A549 (cell line): ENCODE results near the gene STAMBP. TPM values are rescaled to one million over a fixed set of nuclear protein-coding genes. Genes with fewer than 3 reads are reported as not detected.
"Not testable (repeated sequence)": the region's sequence is repeated elsewhere in the genome, so short reads cannot be mapped to it uniquely, and the experiment has no call there.

Experiments used
- ATAC-seq, 2 experiments: fragments of 200-7000 bp in 1 of 2; fragments of >200 bp in 1 of 2; cut with Nextera tagmentation in 1 of 2; cut with Tn5 transposase in 1 of 2; 3 replicates each; pipeline versions ENCODE4 v1.8.0 to v1.9.1; 2018 to 2020; ENCODE audit warnings: mild to moderate bottlenecking in 1 of 2, moderate library complexity in 1 of 2
- CTCF ChIA-PET: fragments of 300-600 bp; sonication (Branson Sonifier 250); formaldehyde crosslinking; extraction: SDS; loops from one replicate; lab custom pipeline; 2021; ENCODE audit warnings: antibody characterized with exemption, inconsistent platforms; lab: Yijun Ruan, JAX
- POLR2A ChIA-PET: fragments of 350-600 bp; formaldehyde crosslinking; extraction: SDS; loops from one replicate; lab custom pipeline; 2021; ENCODE audit warnings: antibody characterized with exemption, inconsistent platforms; lab: Yijun Ruan, JAX
- DNase-seq, 2 experiments: peaks; one replicate each; pipeline versions ENCODE4 v3.0.0 to v3.0.0-alpha.2; 2011 to 2016; ENCODE audit warnings: low read depth in 1 of 2, low spot score in 1 of 2
- FAIRE-seq: peaks from 2 replicates; lab custom pipeline; 2011; peaks lifted over from hg19 to GRCh38; lab: Jason Lieb, UNC
- H3K27ac ChIP-seq, 2 experiments: fragments of >200 bp; sonication (Bioruptor Twin); formaldehyde crosslinking; 3 replicates each; pipeline ENCODE4 v1.5.1; 2016 to 2017
- H3K4me1 ChIP-seq: fragments of >200 bp; sonication (Bioruptor Twin); formaldehyde crosslinking; 3 replicates; pipeline ENCODE4 v1.6.1; 2016
- H3K4me2 ChIP-seq: fragments of >200 bp; sonication (Bioruptor Twin); formaldehyde crosslinking; 3 replicates; pipeline ENCODE4 v1.6.1; 2016
- H3K4me3 ChIP-seq: fragments of >200 bp; sonication (Bioruptor Twin); formaldehyde crosslinking; 3 replicates; pipeline ENCODE4 v1.5.1; 2016
- H3K9me3 ChIP-seq: fragments of >200 bp; sonication (Bioruptor Twin); formaldehyde crosslinking; 3 replicates; pipeline ENCODE4 v1.6.1; 2016
- CEBPB ChIP-seq, 2 experiments: fragments of >200 bp in 1 of 2; sonication (Bioruptor Twin) in 1 of 2; formaldehyde crosslinking in 1 of 2; IDR thresholded peaks; 2 replicates each; pipeline ENCODE4 v1.6.1; 2012 to 2016
- CHD2 ChIP-seq: fragments of 150-350 bp; IDR thresholded peaks from 2 replicates; pipeline ENCODE4 v1.6.1; 2014; ENCODE audit warnings: low read length; ENCODE audit not compliant: partially characterized antibody
- ESRRA ChIP-seq: fragments of 150-350 bp; IDR thresholded peaks from 2 replicates; pipeline ENCODE4 v1.6.1; 2014; ENCODE audit warnings: mild to moderate bottlenecking, low read length, borderline replicate concordance
- FOSL2 ChIP-seq, 2 experiments: fragments of 450-650 bp in 1 of 2; fragments of >200 bp in 1 of 2; sonication (Bioruptor Twin) in 1 of 2; formaldehyde crosslinking; IDR thresholded peaks; 2 replicates each; pipeline versions ENCODE4 v1.5.0 to v1.6.1; 2016 to 2020; ENCODE audit warnings: mild to moderate bottlenecking in 1 of 2, moderate library complexity in 1 of 2
- HDAC2 ChIP-seq: fragments of 200-600 bp; sonication (generic); IDR thresholded peaks from 2 replicates; pipeline ENCODE4 v1.6.1; 2016
- HEYL ChIP-seq: fragments of 250-450 bp; sonication (Bioruptor Pico); IDR thresholded peaks from 2 replicates; pipeline ENCODE4 v1.8.0; 2021; ENCODE audit warnings: mild to moderate bottlenecking, moderate library complexity
- HOXB13 ChIP-seq: fragments of 250-450 bp; sonication (Bioruptor Pico); IDR thresholded peaks from 2 replicates; pipeline ENCODE4 v1.5.0; 2020; ENCODE audit warnings: low read depth, mild to moderate bottlenecking, moderate library complexity
- HOXB5 ChIP-seq: fragments of 250-450 bp; sonication (Bioruptor Pico); IDR thresholded peaks from 2 replicates; pipeline ENCODE4 v1.5.0; 2020; ENCODE audit warnings: mild to moderate bottlenecking, moderate library complexity
- JUN ChIP-seq, 2 experiments: fragments of >200 bp; sonication (Bioruptor Twin); formaldehyde crosslinking; IDR thresholded peaks; 2 replicates in 1 of 2; 3 replicates in 1 of 2; pipeline ENCODE4 v1.6.1; 2016 to 2017
- JUNB ChIP-seq: fragments of >200 bp; sonication (Bioruptor Twin); formaldehyde crosslinking; IDR thresholded peaks from 2 replicates; pipeline ENCODE4 v1.6.1; 2016
- KDM1A ChIP-seq: fragments of 200-600 bp; sonication (generic); IDR thresholded peaks from 2 replicates; pipeline ENCODE4 v1.6.1; 2016; ENCODE audit warnings: low read depth, mild to moderate bottlenecking
- MAFK ChIP-seq: fragments of 450-650 bp; IDR thresholded peaks from 2 replicates; pipeline ENCODE4 v1.6.1; 2014; ENCODE audit not compliant: partially characterized antibody
- MYC ChIP-seq: IDR thresholded peaks from 2 replicates; pipeline ENCODE4 v1.6.1; 2012; ENCODE audit warnings: mild to moderate bottlenecking, inconsistent platforms, low read length, improper control_type of control experiment, borderline replicate concordance
- PHF8 ChIP-seq: fragments of 200-600 bp; sonication (generic); IDR thresholded peaks from 2 replicates; pipeline ENCODE4 v1.6.1; 2016; ENCODE audit warnings: low read depth, mild to moderate bottlenecking, antibody characterized with exemption, moderate library complexity, borderline replicate concordance
- RNF2 ChIP-seq: fragments of 200-600 bp; sonication (generic); IDR thresholded peaks from 2 replicates; pipeline ENCODE4 v1.6.1; 2016; ENCODE audit warnings: low read depth, mild to moderate bottlenecking, antibody characterized with exemption, moderate library complexity, borderline replicate concordance
- SMC3 ChIP-seq: fragments of >200 bp; sonication (Bioruptor Twin); formaldehyde crosslinking; IDR thresholded peaks from 3 replicates; pipeline ENCODE4 v1.6.1; 2018; ENCODE audit warnings: inconsistent platforms
- TP53 ChIP-seq: fragments of 250-450 bp; sonication (Bioruptor Pico); IDR thresholded peaks from 2 replicates; pipeline ENCODE4 v1.5.0; 2021; ENCODE audit warnings: mild to moderate bottlenecking, moderate library complexity
- ZNF302 ChIP-seq: fragments of 250-450 bp; sonication (Bioruptor Pico); IDR thresholded peaks from 2 replicates; pipeline ENCODE4 v1.9.0; 2021; ENCODE audit warnings: inconsistent platforms, mild to moderate bottlenecking, moderate library complexity
- WGBS: methylation state at CpG from one replicate; pipeline ENCODE4 v1.1.6; 2017; ENCODE audit errors: missing lambda C conversion rate; 5-methylcytosine and 5-hydroxymethylcytosine counted together
- polyA plus RNA-seq, 4 experiments: library from polyadenylated mRNA; depleted of rRNA in 3 of 4; stranded (reverse); fragments of >200 nt; fragmentation: RNase III in 1 of 4; extraction: RNeasy Plus Mini Kit Qiagen cat#74134 plus additional on column Dnase treatment in 1 of 4; gene quantifications; 2 replicates in 3 of 4; 3 replicates in 1 of 4; pipeline ENCODE4 v1.2.3, GENCODE V29; 2011 to 2017
- TF ChIP-seq, protein P1 (sequence below): IDR thresholded peaks from 2 replicates; pipeline ENCODE4 v1.6.1; 2012
- TF ChIP-seq, protein P2 (sequence below): fragments of >200 bp; sonication (Bioruptor Twin); formaldehyde crosslinking; IDR thresholded peaks from 2 replicates; pipeline ENCODE4 v1.6.1; 2016
- TF ChIP-seq, protein P3 (sequence below): fragments of 250-450 bp; sonication (Bioruptor Pico); IDR thresholded peaks from 2 replicates; pipeline ENCODE4 v1.5.0; 2020; ENCODE audit warnings: low read depth, mild to moderate bottlenecking, moderate library complexity

STAMBP gene
- polyA plus RNA-seq, 2 of the 4 experiments (the other 2 are of a cell fraction): 44.4 to 96.3 TPM

DNA sequence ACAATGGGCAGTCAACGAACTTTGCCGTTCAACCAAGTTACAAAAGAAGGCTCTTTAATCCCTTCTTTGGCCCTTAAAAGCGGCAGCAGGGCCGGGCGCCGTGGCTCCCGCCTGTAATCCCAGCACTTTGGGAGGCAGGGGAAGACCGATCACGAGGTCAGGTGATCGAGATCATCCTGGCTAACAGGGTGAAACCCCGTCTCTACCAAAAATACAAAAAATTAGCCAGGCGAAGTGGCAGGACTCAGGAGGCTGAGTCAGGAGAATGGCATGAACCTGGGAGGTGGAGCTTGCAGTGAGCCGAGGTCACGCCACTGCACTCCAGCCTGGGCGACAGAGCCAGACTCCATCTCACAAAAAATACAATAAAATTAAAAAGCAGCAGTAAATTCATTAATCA, 45.4 kb upstream of the STAMBP start:
- Histone ChIP-seq H3K4me3 (0 out of 3 replicates have a peak overlapping the region, but pooled peaks have one; percentile 3), H3K4me1 (peaks cover 17% of the 10 kb centered on the region), H3K27ac (peak overlapping the region; percentile 72 to 80), H3K4me2 (peak overlapping the region; percentile 75)
- TF ChIP-seq MAFK: peak; percentile 16
- TF ChIP-seq, protein P1, sequence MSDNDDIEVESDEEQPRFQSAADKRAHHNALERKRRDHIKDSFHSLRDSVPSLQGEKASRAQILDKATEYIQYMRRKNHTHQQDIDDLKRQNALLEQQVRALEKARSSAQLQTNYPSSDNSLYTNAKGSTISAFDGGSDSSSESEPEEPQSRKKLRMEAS: 0 out of 2 replicates have a peak, but pooled peaks have one; percentile 25
- TF ChIP-seq FOSL2 (IDR thresholded peaks at IDR 0.05): peak; percentile 39; the same call in 1 of the 2 replicates
- TF ChIP-seq FOSL2 (CRISPR knock-in tag; IDR thresholded peaks at IDR 0.05): peak; percentile 59; the same call in 1 of the 2 replicates
- DNase-seq: peak in 1 of 2 experiments; percentile 31
- H3K9me3 ChIP-seq, FAIRE-seq, CTCF ChIA-PET: not testable (repeated sequence)
- peak in 1 of 2 experiments; percentile 18; a peak in 3 of 6 replicates for ATAC-seq
- WGBS: 18% methylated on average over 15 of the region's 15 CpGs
- POLR2A ChIA-PET: interaction anchor here (0.5 kb wide), 1 partner anchor 398 kb away, joined by 4 read pairs; the partner anchor contains the start of gene ALMS1

DNA sequence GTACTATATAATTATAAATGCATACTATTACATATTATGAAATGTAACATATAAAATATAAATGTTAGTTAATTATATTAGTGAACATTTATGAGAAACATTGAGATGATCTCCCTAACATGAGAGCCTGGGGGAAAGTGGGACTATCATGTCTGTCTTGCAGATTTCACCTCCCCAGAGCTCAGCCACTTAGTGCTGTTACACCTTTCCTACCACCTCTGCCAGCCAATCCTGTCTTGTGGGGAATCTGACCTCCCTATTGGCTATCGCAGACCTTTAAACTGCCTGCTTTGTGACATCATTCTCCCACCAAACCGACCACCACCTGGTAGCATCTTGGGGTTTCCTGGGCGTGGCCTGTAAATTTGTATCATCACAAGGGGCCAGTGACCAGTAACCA, 44.9 kb upstream of the STAMBP start, which contains the start of gene C2orf78:
Gene C2orf78 (plus strand): TSS at position 301 of the 400 bp plus-strand sequence. CDS start 127 bp downstream, outside the sequence.
- peak within 1 kb of the TSS; percentile 75 for H3K4me2 ChIP-seq
- CTCF ChIA-PET: not testable (repeated sequence)
- WGBS: 70% methylated on average over 2 of the region's 3 CpGs

DNA sequence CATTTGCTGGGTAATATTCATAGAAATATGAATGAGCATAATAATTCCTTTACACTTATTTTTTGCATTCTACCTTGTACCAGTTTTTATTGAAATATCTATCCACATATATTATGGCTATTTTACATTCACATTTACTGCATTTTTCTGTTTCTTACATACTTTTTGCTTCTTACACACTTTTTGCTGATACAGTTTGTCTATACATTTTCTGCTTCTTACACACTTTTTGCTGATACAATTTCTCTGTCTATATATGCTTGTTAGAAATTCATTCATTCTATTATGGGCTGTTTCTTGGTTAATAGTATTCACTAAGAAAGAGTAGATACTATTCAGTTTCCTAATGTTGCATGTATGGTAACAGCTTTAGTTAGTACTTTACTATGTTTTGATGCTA, 16.9 kb upstream of the STAMBP start:
- Histone ChIP-seq H3K27ac (no peak overlapping the region), H3K4me3 (no peak overlapping the region), H3K4me1 (no peaks in the 10 kb centered on the region), H3K9me3 (no peaks in the 10 kb centered on the region), H3K4me2 (no peak overlapping the region)
- CTCF ChIA-PET: interaction anchor here (0.9 to 3.7 kb wide), 3 partner anchors 9 to 340 kb away, joined by 3 to 21 read pairs (median 3); no protein-coding TSS in a partner anchor
- FAIRE-seq (no peak), DNase-seq (no peak), ATAC-seq (no peak)
- TF ChIP-seq MAFK: peak; percentile 12
- TF ChIP-seq, protein P2, sequence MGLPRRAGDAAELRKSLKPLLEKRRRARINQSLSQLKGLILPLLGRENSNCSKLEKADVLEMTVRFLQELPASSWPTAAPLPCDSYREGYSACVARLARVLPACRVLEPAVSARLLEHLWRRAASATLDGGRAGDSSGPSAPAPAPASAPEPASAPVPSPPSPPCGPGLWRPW: no peak
- no peak for TF ChIP-seq ESRRA
- POLR2A ChIA-PET: interaction anchor here (1.2 kb wide), 1 partner anchor 17 kb away, joined by 3 read pairs; the partner anchor contains the start of gene STAMBP

More for the DNA sequence above, 44.9 kb upstream of the STAMBP start, which contains the start of gene C2orf78:
- not testable (repeated sequence) for FAIRE-seq, DNase-seq, H3K9me3 ChIP-seq, ATAC-seq
- Histone ChIP-seq H3K4me1 (peaks cover 12% of the 10 kb centered on the region), H3K27ac (peak within 1 kb of the TSS; percentile 72 to 80), H3K4me3 (0 out of 3 replicates have a peak within 1 kb of the TSS, but pooled peaks have one; percentile 3)
- POLR2A ChIA-PET: interaction anchor here (0.5 kb wide), 1 partner anchor 398 kb away, joined by 4 read pairs; the partner anchor contains the start of gene ALMS1

DNA sequence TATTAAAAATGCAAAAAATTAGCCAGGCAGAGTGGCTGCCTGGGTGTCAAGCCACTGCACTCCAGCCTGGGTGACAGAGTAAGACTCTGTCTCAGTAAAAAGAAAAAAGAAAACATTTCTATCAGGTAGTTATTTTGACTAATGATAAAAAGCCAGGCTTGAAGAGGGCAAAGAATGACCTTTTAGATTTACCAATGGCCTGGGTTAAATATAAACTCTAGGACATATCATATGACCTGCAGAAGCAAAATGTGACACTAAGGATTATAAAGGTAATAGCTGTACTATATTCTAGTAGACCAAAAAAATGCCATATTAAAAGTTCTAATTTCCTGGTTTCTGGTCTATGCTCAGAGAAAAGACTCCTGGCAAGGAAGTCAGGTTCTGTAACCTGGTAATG, 16.1 kb upstream of the STAMBP start:
- POLR2A ChIA-PET: interaction anchor here (1.2 kb wide), 1 partner anchor 16 kb away, joined by 3 read pairs; the partner anchor contains the start of gene STAMBP

DNA sequence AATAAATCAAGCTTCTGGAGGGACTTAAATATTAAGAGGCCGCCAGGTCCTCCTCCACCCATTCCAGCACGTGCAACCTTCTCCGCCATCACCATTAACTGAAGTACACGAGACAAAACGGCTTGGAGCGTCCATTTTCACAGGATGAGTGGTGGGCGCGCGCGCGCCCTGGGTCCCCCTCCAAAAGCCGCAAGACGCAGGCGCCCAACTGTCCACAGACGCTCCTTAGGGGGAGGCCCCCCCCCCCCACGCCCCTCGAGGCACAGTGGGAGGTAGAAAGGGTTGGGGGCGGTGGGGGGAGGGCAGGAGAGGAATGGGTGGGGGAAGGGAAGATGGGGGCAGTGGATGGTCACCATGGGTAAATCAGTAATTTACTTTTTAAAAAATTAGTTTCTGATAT, 10.5 kb upstream of the STAMBP start:
- Histone ChIP-seq H3K4me1 (no peaks in the 10 kb centered on the region), H3K9me3 (no peaks in the 10 kb centered on the region), H3K4me3 (no peak overlapping the region), H3K27ac (no peak overlapping the region), H3K4me2 (no peak overlapping the region)
- no peak for ATAC-seq
- no peak for DNase-seq
- CTCF ChIA-PET: interaction anchor here (1.7 kb wide), 1 partner anchor 9 kb away, joined by 4 read pairs; no protein-coding TSS in a partner anchor
- TF ChIP-seq CEBPB (IDR thresholded peaks at IDR 0.05) (no peak), MYC (no peak), SMC3 (no peak), CHD2 (no peak), KDM1A (no peak), JUN (IDR thresholded peaks at IDR 0.05) (no peak), HOXB13 (CRISPR knock-in tag) (no peak), TP53 (CRISPR knock-in tag) (no peak), ZNF302 (CRISPR knock-in tag) (no peak), HDAC2 (no peak)
- TF ChIP-seq, protein P1: no peak
- FAIRE-seq: no peak
- POLR2A ChIA-PET: interaction anchor here (0.6 kb wide), 1 partner anchor 135 kb away, joined by 5 read pairs; no protein-coding TSS in a partner anchor
- WGBS: 85% methylated on average over 15 of the region's 18 CpGs

More for the DNA sequence above, 16.1 kb upstream of the STAMBP start:
- TF ChIP-seq HOXB5 (CRISPR knock-in tag) (no peak), KDM1A (no peak), HEYL (CRISPR knock-in tag) (no peak), PHF8 (no peak), RNF2 (no peak), JUNB (no peak), FOSL2 (IDR thresholded peaks at IDR 0.05) (no peak), FOSL2 (CRISPR knock-in tag; IDR thresholded peaks at IDR 0.05) (no peak)
- TF ChIP-seq, protein P3, sequence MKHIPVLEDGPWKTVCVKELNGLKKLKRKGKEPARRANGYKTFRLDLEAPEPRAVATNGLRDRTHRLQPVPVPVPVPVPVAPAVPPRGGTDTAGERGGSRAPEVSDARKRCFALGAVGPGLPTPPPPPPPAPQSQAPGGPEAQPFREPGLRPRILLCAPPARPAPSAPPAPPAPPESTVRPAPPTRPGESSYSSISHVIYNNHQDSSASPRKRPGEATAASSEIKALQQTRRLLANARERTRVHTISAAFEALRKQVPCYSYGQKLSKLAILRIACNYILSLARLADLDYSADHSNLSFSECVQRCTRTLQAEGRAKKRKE: no peak
- DNase-seq: no peak
- CTCF ChIA-PET: interaction anchor here (0.9 to 3.7 kb wide), 2 partner anchors 9 to 11 kb away, joined by 3 to 21 read pairs; no protein-coding TSS in a partner anchor
- no peak overlapping the region for H3K4me3 ChIP-seq
- no peak for ATAC-seq
- no peak overlapping the region for H3K4me2 ChIP-seq
- no peaks in the 10 kb centered on the region for H3K4me1 ChIP-seq
- no peaks in the 10 kb centered on the region for H3K9me3 ChIP-seq
- FAIRE-seq: no peak
- no peak overlapping the region for H3K27ac ChIP-seq
